Occipital lobe (tissue), 2 donors: Measurements from ENCODE around the gene C22orf15. TPM values are rescaled to one million over a fixed set of nuclear protein-coding genes. Genes with fewer than 3 reads are reported as not detected.

Experiments
- DNase-seq: peaks from one replicate; lab custom pipeline; 2025; lab: John Stamatoyannopoulos, UW
- total RNA-seq: library from RNA; depleted of rRNA; stranded (reverse); fragments of >200 nt; gene quantifications from one replicate; pipeline ENCODE4 v1.2.3, GENCODE V29; 2014

C22orf15 gene
- total RNA-seq, 1 donor from 2014 or later: not detected

GRCh38 chr22:23772649-23773473, 10.1 kb downstream of the C22orf15 start, which contains the start of gene MMP11:
MMP11 (plus strand) TSS chr22:23772849; CDS start chr22:23772871, 22 bp downstream.
- no peak for DNase-seq

GRCh38 chr22:23773483-23774113, 10.8 kb downstream of the C22orf15 start:
- DNase-seq: no peak

GRCh38 chr22:23774114-23774921, 11.5 kb downstream of the C22orf15 start:
- no peak for DNase-seq

GRCh38 chr22:23774922-23775436, 12.2 kb downstream of the C22orf15 start:
- no peak for DNase-seq

GRCh38 chr22:23775779-23776375, 13.1 kb downstream of the C22orf15 start:
- DNase-seq: no peak

- DNase-seq: no peak
Measured at GRCh38 chr22:23777776-23778576, 15.2 kb downstream of the C22orf15 start.

- DNase-seq: no peak
Measured at GRCh38 chr22:23778577-23778900, 15.7 kb downstream of the C22orf15 start.

GRCh38 chr22:23779083-23779482, 16.3 kb downstream of the C22orf15 start:
- no peak for DNase-seq

- DNase-seq: no peak
Measured at GRCh38 chr22:23779731-23780130, 16.9 kb downstream of the C22orf15 start.

- no peak for DNase-seq
Measured at GRCh38 chr22:23780146-23780748, 17.5 kb downstream of the C22orf15 start.

- DNase-seq: peak; percentile 60
Measured at GRCh38 chr22:23781065-23781464, 18.3 kb downstream of the C22orf15 start.

- no peak for DNase-seq
Measured at GRCh38 chr22:23781511-23782183, 18.9 kb downstream of the C22orf15 start.

- DNase-seq: no peak
Measured at GRCh38 chr22:23782252-23782651, 19.5 kb downstream of the C22orf15 start.

GRCh38 chr22:23782703-23783102, 19.9 kb downstream of the C22orf15 start:
- no peak for DNase-seq

GRCh38 chr22:23783265-23784150, 20.7 kb downstream of the C22orf15 start:
- no peak for DNase-seq

GRCh38 chr22:23784215-23784732, 21.5 kb downstream of the C22orf15 start:
- DNase-seq: no peak

- no peak for DNase-seq
Measured at GRCh38 chr22:23786261-23786710, 23.5 kb downstream of the C22orf15 start.
